Activated CD4-positive, alpha-beta T cell treated with anti-CD3 and anti-CD28 coated beads, Interleukin-2, amount 50 U/mL, for 1 hour (primary cell): ENCODE results near the gene KPNA3.

Experiments
- DNase-seq: peaks from one replicate; pipeline ENCODE4 v3.0.0-alpha.2; 2020

Gene KPNA3

GRCh38 chr13:49670828-49671227, 121.7 kb downstream of the KPNA3 start:
- no peak for DNase-seq

- DNase-seq = peak; percentile 16
Measured at GRCh38 chr13:49669735-49670309, 122.7 kb downstream of the KPNA3 start.

- DNase-seq = no peak
Measured at GRCh38 chr13:49667773-49668172, 124.7 kb downstream of the KPNA3 start.

- DNase-seq = no peak
Measured at GRCh38 chr13:49664606-49665005, 127.9 kb downstream of the KPNA3 start.

- DNase-seq = no peak
Measured at GRCh38 chr13:49657241-49657641, 135.2 kb downstream of the KPNA3 start.

GRCh38 chr13:49655906-49656305, 136.6 kb downstream of the KPNA3 start:
- no peak for DNase-seq

GRCh38 chr13:49654011-49654410, 138.5 kb downstream of the KPNA3 start:
- no peak for DNase-seq

- DNase-seq = no peak
Measured at GRCh38 chr13:49653478-49653877, 139.0 kb downstream of the KPNA3 start.

- DNase-seq = no peak
Measured at GRCh38 chr13:49652355-49653305, 139.9 kb downstream of the KPNA3 start.

- no peak for DNase-seq
Measured at GRCh38 chr13:49651570-49652354, 140.7 kb downstream of the KPNA3 start.

GRCh38 chr13:49649963-49650312, 142.5 kb downstream of the KPNA3 start:
- no peak for DNase-seq
